ENCODE results near the gene NUBPL.
"Not testable (repeated sequence)": the region's sequence is repeated elsewhere in the genome, so short reads cannot be mapped to it uniquely, and the experiment has no call there.

Gene NUBPL

GRCh38 chr14:31813724-31814490, 252.7 kb downstream of the NUBPL start:
- DNase-seq (ENCODE audit: low spot score): not testable (repeated sequence)

GRCh38 chr14:31819281-31819680, 258.1 kb downstream of the NUBPL start:
- no peak for DNase-seq (ENCODE audit: low spot score)

GRCh38 chr14:31825459-31825858, 264.3 kb downstream of the NUBPL start:
- no peak for DNase-seq (ENCODE audit: low spot score)

- DNase-seq (ENCODE audit: low spot score): no peak
These were observed 266.1 kb downstream of the NUBPL start for GRCh38 chr14:31827325-31827724.

GRCh38 chr14:31828946-31829868, 268.0 kb downstream of the NUBPL start:
- DNase-seq (ENCODE audit: low spot score): no peak

- peak; percentile 16 for DNase-seq (ENCODE audit: low spot score)
These were observed 273.4 kb downstream of the NUBPL start for GRCh38 chr14:31834616-31835015.

GRCh38 chr14:31835049-31835448, 273.8 kb downstream of the NUBPL start:
- no peak for DNase-seq (ENCODE audit: low spot score)

GRCh38 chr14:31837031-31837430, 275.8 kb downstream of the NUBPL start:
- DNase-seq (ENCODE audit: low spot score): no peak

GRCh38 chr14:31842899-31843298, 281.7 kb downstream of the NUBPL start:
- no peak for DNase-seq (ENCODE audit: low spot score)

GRCh38 chr14:31843361-31844091, 282.3 kb downstream of the NUBPL start:
- DNase-seq (ENCODE audit: low spot score): no peak

- no peak for DNase-seq (ENCODE audit: low spot score)
These were observed 293.4 kb downstream of the NUBPL start for GRCh38 chr14:31854508-31855075.

GRCh38 chr14:31855262-31855661, 294.1 kb downstream of the NUBPL start:
- no peak for DNase-seq (ENCODE audit: low spot score)

GRCh38 chr14:31856003-31856402, 294.8 kb downstream of the NUBPL start:
- not testable (repeated sequence) for DNase-seq (ENCODE audit: low spot score)

GRCh38 chr14:31858868-31859267, 297.7 kb downstream of the NUBPL start:
- DNase-seq (ENCODE audit: low spot score): no peak

GRCh38 chr14:31864937-31865855, 304.0 kb downstream of the NUBPL start:
- no peak for DNase-seq (ENCODE audit: low spot score)

- no peak for DNase-seq (ENCODE audit: low spot score)
These were observed 306.4 kb downstream of the NUBPL start for GRCh38 chr14:31867570-31867969.

- not testable (repeated sequence) for DNase-seq (ENCODE audit: low spot score)
These were observed 306.9 kb downstream of the NUBPL start for GRCh38 chr14:31868096-31868495.

GRCh38 chr14:31876741-31877140, 315.5 kb downstream of the NUBPL start:
- no peak for DNase-seq (ENCODE audit: low spot score)

GRCh38 chr14:31877255-31877798, 316.1 kb downstream of the NUBPL start:
- no peak for DNase-seq (ENCODE audit: low spot score)

GRCh38 chr14:31879661-31880348, 318.6 kb downstream of the NUBPL start:
- no peak for DNase-seq (ENCODE audit: low spot score)
